ENCODE measurements around the gene ACSF2.

DNA sequence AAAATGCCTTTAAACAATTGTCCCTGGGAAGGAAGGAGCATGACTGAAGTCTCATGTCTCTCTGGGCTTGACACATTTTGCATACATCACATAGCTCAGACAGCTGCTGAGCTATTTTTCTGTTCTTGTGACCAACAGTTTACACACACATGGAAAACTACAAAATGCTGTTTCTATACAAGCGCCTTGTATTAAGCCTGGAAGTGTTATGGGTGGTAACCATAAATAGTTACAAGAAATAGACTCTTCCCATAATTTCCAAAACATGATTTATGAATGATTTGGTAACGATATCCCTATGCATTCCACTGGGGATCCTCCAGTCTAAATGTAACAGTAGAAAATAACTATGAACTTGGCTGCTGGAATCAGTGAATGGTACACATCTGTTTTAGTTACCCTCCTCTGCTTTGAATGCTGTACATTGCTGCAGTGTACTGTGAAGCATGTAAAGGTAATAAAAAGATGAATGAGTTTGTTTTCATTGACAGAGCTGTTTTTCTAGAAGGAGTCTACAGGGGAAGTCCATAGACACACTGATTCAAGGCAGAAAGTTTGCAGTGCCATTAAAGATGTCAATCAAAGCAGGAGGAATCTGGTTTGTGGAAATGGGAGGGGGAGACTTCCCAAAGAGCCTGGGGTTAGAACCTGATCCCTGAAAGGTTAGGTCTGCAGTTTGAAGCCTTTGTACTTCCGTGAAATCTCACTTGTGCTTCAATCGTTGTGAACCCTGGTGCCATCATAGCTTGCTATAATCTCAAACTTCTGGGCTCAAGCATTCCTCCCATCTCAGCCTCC lies 5.0 kb downstream of the ACSF2 start:
- TF ChIP-seq CTCF (IDR thresholded peaks at IDR 0.05) (no peak), EP300 (IDR thresholded peaks at IDR 0.05) (no peak), POLR2A (IDR thresholded peaks at IDR 0.05) (no peak)

All from upper lobe of left lung (tissue), 4 donors.